Activated CD4-positive, alpha-beta T cell treated with anti-CD3 and anti-CD28 coated beads for 1 hour (primary cell): ENCODE results near the gene KCNN4.
A peak's percentile ranks its signal among the peaks of the same experiment; 100 is the strongest.
"Not testable (repeated sequence)": the region's sequence is repeated elsewhere in the genome, so short reads cannot be mapped to it uniquely, and the experiment has no call there.

ENCODE experiments used
- DNase-seq: peaks from one replicate; pipeline ENCODE4 v3.0.0-alpha.2; 2020

The KCNN4 gene

DNA sequence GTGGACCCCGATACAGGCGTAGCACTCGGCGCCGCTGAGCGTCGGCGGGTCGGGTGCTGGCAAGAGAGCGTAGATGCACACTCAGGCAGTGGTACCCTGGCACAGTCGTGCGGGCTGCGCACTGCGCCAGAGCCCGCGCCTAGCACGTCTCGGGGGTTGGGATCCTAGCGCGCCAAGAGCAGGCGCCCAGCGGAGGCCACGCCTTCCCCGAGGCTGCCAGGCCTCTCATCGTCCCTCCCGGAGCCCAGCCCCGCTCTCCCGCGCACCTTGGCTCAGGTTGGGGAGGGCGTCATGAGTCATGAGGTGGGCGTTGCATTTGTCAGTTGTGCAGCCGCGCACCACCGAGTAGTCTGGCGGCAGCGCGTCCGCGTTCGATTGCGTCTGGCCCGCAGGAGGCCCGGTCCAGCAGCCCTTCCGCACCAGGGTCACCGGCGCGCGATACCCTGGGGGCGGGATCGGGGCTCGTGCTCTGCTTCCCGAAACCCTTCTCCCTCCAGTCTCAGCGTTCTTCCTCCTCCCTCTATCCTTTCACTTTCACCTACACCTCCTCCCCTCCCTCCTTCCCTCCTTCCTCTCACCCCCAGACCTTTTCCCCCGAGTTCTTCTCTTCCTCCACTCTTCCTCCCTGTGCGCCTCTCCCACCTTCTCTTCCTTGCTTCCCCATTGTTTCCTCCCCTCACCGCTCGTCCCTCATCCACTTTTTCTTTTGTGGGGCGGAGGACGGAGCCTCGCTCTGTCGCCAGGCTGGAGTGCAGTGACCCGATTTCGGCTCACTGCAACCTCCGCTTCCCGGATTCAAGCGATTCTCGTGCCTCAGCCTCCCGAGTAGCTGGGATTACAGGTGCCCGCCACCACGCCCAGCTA is 18.0 kb upstream of the KCNN4 start:
- peak; percentile 51 for DNase-seq

DNA sequence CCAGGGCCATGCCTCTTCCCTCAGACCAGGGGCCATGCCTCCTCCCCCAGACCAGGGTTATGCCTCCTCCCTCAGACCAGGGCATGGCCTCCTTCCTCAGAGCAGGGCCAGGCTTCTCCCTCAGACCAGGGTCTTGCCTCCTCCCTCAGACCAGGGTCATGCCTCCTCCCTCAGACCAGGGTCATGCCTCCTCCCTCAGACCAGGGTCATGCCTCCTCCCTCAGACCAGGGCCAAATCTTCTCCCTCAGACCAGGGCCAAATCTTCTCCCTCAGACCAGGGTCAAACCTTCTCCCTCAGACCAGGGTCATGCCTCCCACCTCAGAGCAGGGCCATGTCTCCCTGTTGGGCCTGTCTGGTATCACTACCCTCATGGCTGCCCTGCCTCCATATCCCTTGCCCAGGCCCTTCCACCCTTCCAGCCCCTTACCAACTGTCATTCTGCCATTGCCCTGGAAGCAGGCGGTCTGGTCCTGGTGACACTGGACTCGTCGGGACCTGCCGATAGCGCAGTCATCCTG is 17.3 kb upstream of the KCNN4 start:
- no peak for DNase-seq

DNA sequence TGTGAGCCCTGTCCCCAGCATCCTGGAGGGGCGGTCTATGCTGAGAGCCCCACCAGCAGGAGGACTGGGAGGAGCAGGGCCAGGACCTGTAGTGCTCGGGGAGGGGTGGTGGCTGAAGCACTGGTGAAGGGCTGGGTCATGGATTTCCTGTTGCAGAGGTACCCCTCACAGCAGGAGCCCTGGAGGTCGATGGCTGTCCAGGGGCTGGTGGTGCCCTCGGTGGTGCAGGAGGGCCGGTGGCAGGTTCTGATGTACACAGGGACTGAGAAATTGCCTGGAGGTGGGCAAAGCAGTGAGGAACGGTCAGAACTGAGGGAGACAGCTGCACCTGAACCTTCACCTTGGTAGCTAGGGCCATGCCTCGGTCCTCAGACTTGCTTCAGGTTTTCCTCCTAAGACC is 16.8 kb upstream of the KCNN4 start:
- no peak for DNase-seq

GRCh38 chr19:43797118-43797517 is 16.3 kb upstream of the KCNN4 start:
- DNase-seq, result no peak

GRCh38 chr19:43790587-43790986 is 9.8 kb upstream of the KCNN4 start:
- no peak for DNase-seq

GRCh38 chr19:43789029-43789428 is 8.3 kb upstream of the KCNN4 start:
- no peak for DNase-seq

DNA sequence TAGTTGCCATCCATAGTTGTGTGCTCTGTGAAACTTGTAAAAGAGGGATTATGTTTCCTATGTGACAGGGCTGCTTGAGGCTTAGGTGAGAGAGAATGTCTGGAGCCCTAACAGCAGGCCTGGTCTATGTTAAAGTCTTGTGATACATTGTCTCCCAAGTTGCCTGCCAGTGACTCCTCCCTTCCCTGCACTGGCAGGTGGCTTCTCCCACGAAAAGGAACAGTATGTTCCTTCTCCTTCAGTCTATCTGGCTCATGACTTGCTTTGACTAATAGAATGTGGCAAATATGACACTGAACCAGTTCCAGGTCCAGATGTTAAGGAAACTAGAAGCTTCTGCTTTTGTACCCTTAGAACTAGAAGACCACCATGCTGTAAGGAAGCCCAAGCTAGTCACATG is 5.9 kb upstream of the KCNN4 start:
- no peak for DNase-seq

DNA sequence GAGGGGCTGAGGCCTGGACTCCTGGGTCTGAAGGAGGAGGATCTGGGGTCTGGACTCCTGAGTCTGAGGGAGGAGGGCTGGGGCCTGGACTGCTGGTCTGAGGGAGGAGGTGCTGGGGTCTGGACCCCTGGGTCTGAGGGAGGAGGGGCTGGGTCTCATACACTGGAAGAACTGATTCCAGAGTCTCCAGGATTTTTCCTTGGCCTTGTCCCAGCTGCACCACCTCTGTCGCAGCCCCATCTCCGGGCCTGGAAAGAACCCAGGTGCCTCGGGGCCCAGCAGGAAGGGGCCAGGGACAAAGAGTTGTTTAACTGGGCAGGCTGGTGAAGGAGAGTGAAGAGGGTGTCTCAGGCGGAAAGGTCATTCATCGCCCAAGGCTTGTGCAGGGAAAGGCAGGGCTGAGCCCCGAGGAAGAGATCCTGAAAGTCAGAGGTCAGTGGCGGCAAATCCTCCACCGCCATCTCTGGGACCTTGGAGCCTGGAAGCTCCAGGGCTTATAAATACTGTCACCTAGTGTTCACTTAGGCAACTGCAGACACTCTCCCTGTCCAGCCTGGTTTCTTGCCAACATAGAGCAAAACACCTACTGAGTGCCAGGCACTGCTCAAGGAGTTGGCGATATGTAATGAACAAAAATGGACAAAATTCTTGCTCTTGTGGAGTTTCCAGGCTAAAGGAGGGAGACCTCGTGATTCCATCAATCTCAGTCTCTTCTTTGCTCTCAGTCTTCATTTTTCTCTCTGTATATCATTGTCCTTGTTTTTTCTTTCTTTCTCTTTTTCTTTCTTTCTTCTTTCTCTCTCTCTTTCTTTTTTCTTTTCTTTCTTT is 4.4 kb upstream of the KCNN4 start:
- no peak for DNase-seq

DNA sequence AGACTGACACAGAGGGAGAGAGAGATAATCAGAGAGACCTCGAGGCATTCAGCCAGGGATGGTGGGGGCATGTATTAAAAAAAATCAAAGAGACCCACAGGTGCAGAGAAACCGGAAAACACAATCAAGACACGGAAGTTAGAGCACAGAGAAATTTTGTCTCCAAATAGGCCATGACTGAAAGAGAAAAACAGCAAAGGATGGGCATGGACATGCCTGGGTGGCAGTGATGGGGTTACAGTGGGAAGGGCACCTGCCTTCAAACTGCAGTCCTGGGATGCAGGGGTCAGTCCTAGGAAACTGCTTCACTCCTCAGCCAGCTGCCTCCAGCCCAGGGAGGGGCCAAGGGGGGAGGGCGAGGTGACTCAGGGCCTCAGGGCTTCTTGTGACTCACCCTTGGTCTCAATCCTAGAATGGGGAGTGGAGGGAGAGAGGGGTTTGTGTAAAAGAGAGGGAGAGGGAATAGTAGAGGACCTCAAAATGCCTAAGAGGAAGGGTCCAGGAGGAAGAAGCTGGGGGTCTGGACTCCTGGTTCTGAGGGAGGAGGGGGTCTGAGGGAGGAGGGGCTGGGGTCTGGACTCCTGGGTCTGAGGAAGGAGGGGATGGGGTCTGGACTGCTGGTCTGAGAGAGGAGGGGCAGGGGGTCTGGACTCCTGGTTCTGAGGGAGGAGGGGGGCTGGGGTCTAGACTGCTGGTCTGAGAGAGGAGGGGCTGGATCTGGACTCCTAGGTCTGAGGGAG is 3.6 kb upstream of the KCNN4 start:
- peak; percentile 52 for DNase-seq

DNA sequence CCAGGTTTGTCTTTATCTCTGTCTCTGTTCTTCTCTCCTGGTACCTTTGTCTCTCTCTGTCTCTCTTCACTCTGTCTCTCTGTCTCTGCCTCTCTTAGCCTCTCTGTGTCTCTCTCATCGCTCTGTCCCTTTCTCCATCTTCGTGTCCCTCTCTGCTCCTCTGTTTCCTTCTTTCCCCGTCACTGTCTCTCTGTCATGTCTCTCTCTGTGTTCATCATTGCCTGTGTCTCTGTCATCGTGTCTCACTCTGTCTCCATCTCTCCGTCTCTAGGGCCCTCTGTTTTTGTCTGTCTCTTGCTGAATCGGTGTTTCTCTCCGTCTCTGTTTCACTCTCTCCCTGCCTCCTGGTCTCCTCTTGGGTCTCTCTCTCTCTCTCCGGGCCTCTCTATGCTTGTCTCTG is 2.9 kb upstream of the KCNN4 start:
- DNase-seq, result no peak

GRCh38 chr19:43782689-43783231 is 2.0 kb upstream of the KCNN4 start:
- DNase-seq, result no peak

DNA sequence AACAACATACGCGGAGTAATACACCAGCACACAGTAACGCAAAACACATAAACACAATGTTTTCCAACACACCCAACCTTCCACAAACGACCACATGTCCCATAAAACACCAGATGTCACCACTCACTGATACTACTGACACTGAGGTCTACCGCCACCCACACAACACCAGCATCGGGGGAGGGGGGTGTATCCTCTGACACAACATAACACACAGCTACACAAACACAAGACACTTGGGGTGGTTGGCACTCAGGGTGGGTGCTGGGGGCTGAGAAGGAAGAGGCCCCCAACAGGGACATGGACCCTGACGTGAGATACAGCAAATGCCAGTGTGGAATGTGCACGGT is 1.5 kb upstream of the KCNN4 start:
- no peak for DNase-seq

GRCh38 chr19:43781630-43782310 is 997 bp upstream of the KCNN4 start:
- DNase-seq, result no peak

GRCh38 chr19:43779820-43780219 is 953 bp downstream of the KCNN4 start:
- no peak for DNase-seq

GRCh38 chr19:43779147-43779819 is 1.5 kb downstream of the KCNN4 start:
- no peak for DNase-seq

DNA sequence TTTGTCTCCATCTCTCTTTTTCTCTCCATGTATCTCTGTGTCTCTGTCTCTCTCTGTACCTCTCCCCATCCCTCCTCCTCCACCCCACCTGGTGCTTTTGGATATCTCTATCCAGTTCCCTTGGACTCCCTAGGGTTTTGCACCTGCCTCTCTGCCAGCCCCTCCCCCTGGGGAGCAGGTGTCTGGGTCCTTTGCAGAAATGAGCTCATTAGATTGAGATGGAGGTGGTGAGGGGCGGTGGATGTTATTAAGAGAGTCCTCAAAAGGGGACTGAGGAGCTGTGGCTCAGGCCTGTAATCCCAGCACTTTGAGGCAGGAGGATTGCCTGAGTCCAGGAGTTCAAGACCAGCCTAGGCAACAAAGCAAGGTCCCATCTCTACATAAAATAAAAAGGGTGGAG is 2.1 kb downstream of the KCNN4 start:
- DNase-seq, result no peak

DNA sequence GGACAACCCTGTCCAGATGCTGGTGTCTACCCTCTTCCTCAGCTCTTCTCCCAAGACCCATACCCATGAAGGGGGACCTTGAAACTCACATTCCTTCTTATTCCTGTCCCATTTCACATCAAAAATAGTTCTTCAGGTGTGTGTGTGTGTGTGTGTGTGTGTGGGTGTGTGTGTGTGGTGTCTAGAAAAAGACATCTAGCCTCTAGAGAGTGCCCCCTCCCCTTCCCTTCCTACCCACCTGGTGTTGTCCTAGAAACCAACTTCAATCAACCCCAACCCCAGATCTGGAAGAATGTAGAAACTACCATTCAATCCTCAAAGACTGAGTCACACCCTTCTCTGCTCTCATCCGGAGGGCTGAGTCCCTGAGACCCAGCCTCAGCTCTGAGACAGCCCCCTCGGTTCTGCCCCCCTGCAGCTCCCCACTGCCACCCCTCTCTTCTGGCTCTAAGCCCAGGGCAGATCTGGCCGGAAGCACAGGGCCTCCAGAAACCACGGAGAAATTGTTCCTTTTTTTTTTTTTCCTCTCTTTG is 3.5 kb downstream of the KCNN4 start:
- no peak for DNase-seq

DNA sequence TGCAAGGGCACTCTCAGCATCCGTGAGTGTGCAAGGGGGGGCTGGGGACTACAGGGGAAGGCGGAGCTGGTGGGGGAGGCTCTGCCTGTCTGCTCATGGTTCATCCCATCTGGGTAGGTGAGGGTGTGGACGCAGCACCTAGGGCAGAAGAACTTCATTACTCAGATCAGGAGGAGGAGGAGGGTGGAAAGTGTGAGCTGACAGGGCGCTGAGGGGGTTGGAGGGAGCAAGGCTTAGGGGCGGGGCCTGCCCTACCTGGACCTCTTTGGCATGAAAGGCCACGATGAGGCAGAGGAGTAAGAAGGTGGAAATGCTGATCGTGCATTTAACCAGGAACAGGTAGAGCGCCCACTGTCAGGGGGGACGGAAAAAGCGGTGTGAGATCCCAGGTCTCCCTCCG is 4.5 kb downstream of the KCNN4 start:
- DNase-seq, result no peak

GRCh38 chr19:43775299-43775890 is 5.4 kb downstream of the KCNN4 start:
- no peak for DNase-seq

GRCh38 chr19:43774940-43775258 is 5.9 kb downstream of the KCNN4 start:
- not testable (repeated sequence) for DNase-seq
